Fibroblast of lung (primary cell): ENCODE results near the gene LIMS1.

Experiments used
- EZH2 ChIP-seq: IDR thresholded peaks from 2 replicates; pipeline ENCODE4 v1.5.1; 2012; ENCODE audit warnings: low read length, control low read depth, mild to moderate bottlenecking; ENCODE audit errors: missing control alignments
- TF ChIP-seq, protein P1 (sequence below), 2 donors: IDR thresholded peaks in 1 of 2; conservative IDR thresholded peaks in 1 of 2; 1 replicate in 1 of 2; 2 replicates in 1 of 2; pipeline ENCODE4 v1.5.1; 2011 to 2012; ENCODE audit warnings: low read length in 2 of 2, control low read depth in 1 of 2, inconsistent platforms in 1 of 2, low read depth in 1 of 2, mild to moderate bottlenecking in 1 of 2

DNA sequence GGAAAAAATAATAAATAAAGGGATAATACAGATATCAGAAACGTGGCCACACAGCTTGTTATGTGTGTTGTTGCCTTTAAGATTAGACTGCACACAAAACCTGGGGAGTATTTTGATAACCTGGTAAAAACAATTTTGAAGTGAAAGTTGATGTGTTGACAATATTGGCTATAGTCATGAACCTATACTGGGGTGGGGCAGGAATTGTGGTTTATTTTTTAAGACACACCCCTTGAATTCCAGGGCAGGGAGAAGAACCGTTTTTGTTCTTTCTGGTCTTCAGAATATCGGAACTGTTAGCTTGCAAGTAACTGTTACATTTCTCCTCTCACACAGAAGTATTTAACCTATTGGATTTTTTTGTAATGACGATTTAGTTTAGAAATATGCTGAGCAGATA lies 80.4 kb downstream of the LIMS1 start:
- TF ChIP-seq, protein P1, sequence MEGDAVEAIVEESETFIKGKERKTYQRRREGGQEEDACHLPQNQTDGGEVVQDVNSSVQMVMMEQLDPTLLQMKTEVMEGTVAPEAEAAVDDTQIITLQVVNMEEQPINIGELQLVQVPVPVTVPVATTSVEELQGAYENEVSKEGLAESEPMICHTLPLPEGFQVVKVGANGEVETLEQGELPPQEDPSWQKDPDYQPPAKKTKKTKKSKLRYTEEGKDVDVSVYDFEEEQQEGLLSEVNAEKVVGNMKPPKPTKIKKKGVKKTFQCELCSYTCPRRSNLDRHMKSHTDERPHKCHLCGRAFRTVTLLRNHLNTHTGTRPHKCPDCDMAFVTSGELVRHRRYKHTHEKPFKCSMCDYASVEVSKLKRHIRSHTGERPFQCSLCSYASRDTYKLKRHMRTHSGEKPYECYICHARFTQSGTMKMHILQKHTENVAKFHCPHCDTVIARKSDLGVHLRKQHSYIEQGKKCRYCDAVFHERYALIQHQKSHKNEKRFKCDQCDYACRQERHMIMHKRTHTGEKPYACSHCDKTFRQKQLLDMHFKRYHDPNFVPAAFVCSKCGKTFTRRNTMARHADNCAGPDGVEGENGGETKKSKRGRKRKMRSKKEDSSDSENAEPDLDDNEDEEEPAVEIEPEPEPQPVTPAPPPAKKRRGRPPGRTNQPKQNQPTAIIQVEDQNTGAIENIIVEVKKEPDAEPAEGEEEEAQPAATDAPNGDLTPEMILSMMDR (conservative IDR thresholded peaks at IDR 0.05 in 1 of 2, IDR thresholded peaks at IDR 0.05 in 1 of 2; ENCODE audit: low read depth in 1 of 2, low read length in 2 of 2), result no peak
- no peak for TF ChIP-seq EZH2
